Keratinocyte (primary cell): ENCODE data around the gene CACNB2. TPM values are rescaled to one million over a fixed set of nuclear protein-coding genes. Genes with fewer than 3 reads are reported as not detected.

Experiments
- DNase-seq: peaks from one replicate; pipeline ENCODE4 v3.0.0-alpha.2; 2011; ENCODE audit warnings: low read depth, missing footprints, low spot score
- FAIRE-seq: peaks from 2 replicates; lab custom pipeline; 2011; peaks lifted over from hg19 to GRCh38; lab: Jason Lieb, UNC
- H2AFZ ChIP-seq: 2 replicates; pipeline ENCODE4 v1.6.0; 2012; ENCODE audit warnings: low read length, control low read depth, inconsistent platforms; ENCODE audit not compliant: control insufficient read depth
- H3K27ac ChIP-seq: 2 replicates; pipeline ENCODE4 v1.5.1; 2011; ENCODE audit warnings: low read length; ENCODE audit not compliant: control insufficient read depth, insufficient read depth
- H3K27me3 ChIP-seq: 3 replicates; pipeline ENCODE4 v1.6.0; 2011; ENCODE audit warnings: low read length; ENCODE audit not compliant: control insufficient read depth, insufficient read depth; ENCODE audit errors: extremely low read depth
- H3K36me3 ChIP-seq, 2 experiments: 2 replicates in 1 of 2; 3 replicates in 1 of 2; pipeline ENCODE4 v1.5.1; 2011; ENCODE audit warnings: low read length in 2 of 2, mild to moderate bottlenecking in 1 of 2; ENCODE audit not compliant: control insufficient read depth in 2 of 2, insufficient read depth in 2 of 2; ENCODE audit errors: extremely low read depth in 1 of 2
- H3K4me1 ChIP-seq: 3 replicates; pipeline ENCODE4 v1.5.1; 2011; ENCODE audit warnings: low read length; ENCODE audit not compliant: control insufficient read depth, insufficient read depth; ENCODE audit errors: extremely low read depth
- H3K4me2 ChIP-seq: 3 replicates; pipeline ENCODE4 v1.6.0; 2011; ENCODE audit warnings: low read depth, low read length; ENCODE audit not compliant: control insufficient read depth, insufficient read depth; ENCODE audit errors: extremely low read depth
- H3K4me3 ChIP-seq, 3 experiments: fragments of 200-600 bp in 1 of 3; sonication (generic) in 1 of 3; 2 replicates in 2 of 3; 3 replicates in 1 of 3; pipeline ENCODE4 v1.5.1; 2011 to 2016; ENCODE audit warnings: low read length in 3 of 3, mild to moderate bottlenecking in 3 of 3, control low read depth in 2 of 3, inconsistent platforms in 1 of 3, low read depth in 1 of 3, mixed read lengths in 1 of 3, mixed run types in 1 of 3, moderate library complexity in 1 of 3; ENCODE audit not compliant: control insufficient read depth in 2 of 3, insufficient read depth in 2 of 3; ENCODE audit errors: extremely low read depth in 1 of 3
- H3K79me2 ChIP-seq: 2 replicates; pipeline ENCODE4 v1.6.0; 2012; ENCODE audit warnings: low read length; ENCODE audit not compliant: control insufficient read depth, insufficient read depth
- H3K9ac ChIP-seq: 3 replicates; pipeline ENCODE4 v1.6.0; 2011; ENCODE audit warnings: low read length; ENCODE audit not compliant: control insufficient read depth, insufficient read depth; ENCODE audit errors: extremely low read depth
- H3K9me1 ChIP-seq: 3 replicates; pipeline ENCODE4 v1.6.0; 2011; ENCODE audit warnings: low read length; ENCODE audit not compliant: control insufficient read depth, insufficient read depth; ENCODE audit errors: extremely low read depth
- H3K9me3 ChIP-seq: 2 replicates; pipeline ENCODE4 v1.5.1; 2012; ENCODE audit warnings: low read depth, low read length; ENCODE audit not compliant: control insufficient read depth
- H4K20me1 ChIP-seq: 3 replicates; pipeline ENCODE4 v1.6.0; 2011; ENCODE audit warnings: low read length; ENCODE audit not compliant: control insufficient read depth, insufficient read depth; ENCODE audit errors: extremely low read depth
- CTCF ChIP-seq, 3 experiments: IDR thresholded peaks in 1 of 3; conservative IDR thresholded peaks in 1 of 3; optimal IDR thresholded peaks in 1 of 3; 2 replicates in 2 of 3; 3 replicates in 1 of 3; pipeline versions ENCODE3 to v1.5.1; 2011; ENCODE audit warnings: low read length in 3 of 3, mild to moderate bottlenecking in 3 of 3, moderate library complexity in 2 of 3, control low read depth in 1 of 3, inconsistent platforms in 1 of 3; ENCODE audit not compliant: insufficient read depth in 2 of 3; ENCODE audit errors: extremely low read depth in 1 of 3
- EZH2 ChIP-seq: IDR thresholded peaks from one replicate; pipeline ENCODE4 v1.6.1; 2012; ENCODE audit warnings: inconsistent platforms, mild to moderate bottlenecking, low read length, moderate library complexity
- dilution Hi-C: fragments of 300-500 bp; cut with MboI; formaldehyde crosslinking; loops from one replicate; pipeline ENCODE4 v1.7.0; 2020; ENCODE audit warnings: low sequenced_read_pairs; ENCODE audit not compliant: extremely low pct_ligation_motif_present
- polyA plus RNA-seq, 5 experiments: library from polyadenylated mRNA; depleted of rRNA in 3 of 5; stranded (reverse) in 3 of 5; stranded (forward) in 1 of 5; unstranded in 1 of 5; fragments of >200 nt; gene quantifications; 1 replicate in 1 of 5; 2 replicates in 3 of 5; 3 replicates in 1 of 5; pipeline versions ENCODE4 v1.2.1 to v1.2.3, GENCODE V29; 2011 to 2012; ENCODE audit warnings: missing spikeins in 2 of 5, low read depth in 1 of 5, low replicate concordance in 1 of 5

Gene CACNB2
- polyA plus RNA-seq, 1 donor (not counting 4 experiments of a cell fraction or from before 2014, with no cell fraction given), result 0.03 TPM

GRCh38 chr10:18450298-18450697 is 310.1 kb downstream of the CACNB2 start:
- no peak overlapping the region for H3K4me2 ChIP-seq

GRCh38 chr10:18455086-18455884 is 315.1 kb downstream of the CACNB2 start:
- Histone ChIP-seq H3K36me3 (no peaks in the 10 kb centered on the region), H2AFZ (no peak overlapping the region), H3K79me2 (no peaks in the 10 kb centered on the region), H3K4me3 (no peak overlapping the region), H3K27me3 (no peaks in the 10 kb centered on the region), H3K9me1 (no peaks in the 10 kb centered on the region), H4K20me1 (no peaks in the 10 kb centered on the region), H3K27ac (no peak overlapping the region), H3K9ac (no peak overlapping the region), H3K9me3 (no peaks in the 10 kb centered on the region), H3K4me2 (no peak overlapping the region), H3K4me1 (no peaks in the 10 kb centered on the region)
- dilution Hi-C loops, result no loop called here
- no peak for TF ChIP-seq CTCF (optimal IDR thresholded peaks at IDR 0.05 in 1 of 3, IDR thresholded peaks at IDR 0.05 in 1 of 3, conservative IDR thresholded peaks at IDR 0.05 in 1 of 3; ENCODE audit: extremely low read depth in 1 of 3, insufficient read depth in 2 of 3, low read length in 3 of 3)
- no peak for TF ChIP-seq EZH2
- FAIRE-seq (no peak), DNase-seq (no peak)

More at GRCh38 chr10:18450298-18450697, 310.1 kb downstream of the CACNB2 start:
- no peak overlapping the region for H3K4me3 ChIP-seq
- H4K20me1 ChIP-seq, result no peaks in the 10 kb centered on the region
- no peaks in the 10 kb centered on the region for H3K9me3 ChIP-seq
- H3K27ac ChIP-seq, result no peak overlapping the region
- FAIRE-seq, result no peak
- dilution Hi-C loops, result no loop called here
- H3K4me1 ChIP-seq, result no peaks in the 10 kb centered on the region
- no peak overlapping the region for H2AFZ ChIP-seq
- no peaks in the 10 kb centered on the region for H3K79me2 ChIP-seq
- H3K36me3 ChIP-seq, result no peaks in the 10 kb centered on the region
- H3K9ac ChIP-seq, result no peak overlapping the region
- H3K9me1 ChIP-seq, result no peaks in the 10 kb centered on the region
- TF ChIP-seq EZH2 (no peak), CTCF (optimal IDR thresholded peaks at IDR 0.05 in 1 of 3, IDR thresholded peaks at IDR 0.05 in 1 of 3, conservative IDR thresholded peaks at IDR 0.05 in 1 of 3; ENCODE audit: extremely low read depth in 1 of 3, insufficient read depth in 2 of 3, low read length in 3 of 3) (no peak)
- no peak for DNase-seq
- no peaks in the 10 kb centered on the region for H3K27me3 ChIP-seq
